Measurements from ENCODE around the gene LCAT.

DNA sequence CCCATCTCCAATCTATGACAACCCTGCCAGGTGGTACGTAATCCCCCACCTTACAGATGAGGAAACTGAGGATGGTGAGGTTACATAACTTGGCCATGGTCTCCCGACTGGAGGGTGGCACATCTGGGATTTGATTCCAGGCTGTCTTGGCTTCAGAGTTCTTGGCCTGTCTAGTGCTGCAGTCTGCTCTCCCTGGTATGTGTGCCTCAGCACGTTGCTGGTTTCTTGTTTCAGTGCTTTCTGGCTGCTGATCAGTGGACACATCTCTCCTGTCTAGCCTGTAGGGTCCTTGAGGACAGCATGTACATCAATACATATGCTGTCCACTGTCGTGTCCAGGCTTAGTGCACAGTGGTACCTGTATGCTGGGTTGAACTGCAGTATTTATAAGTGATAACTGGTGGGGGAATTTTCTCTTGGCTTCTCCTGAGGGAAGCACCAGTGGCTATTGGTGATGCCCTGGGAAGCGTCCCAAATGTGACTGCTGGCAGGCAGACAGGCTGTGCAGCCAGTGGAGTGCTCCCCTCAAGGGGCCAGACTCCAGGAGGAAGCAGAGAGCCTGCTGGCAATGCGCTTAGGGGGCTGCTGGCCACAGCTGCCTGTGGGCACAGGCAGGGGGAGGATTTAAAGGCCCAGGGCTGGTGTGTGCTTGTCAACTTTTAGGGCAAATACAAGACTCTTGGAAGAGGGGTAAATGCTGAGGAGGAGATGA is 26.6 kb downstream of the LCAT start:
- TF ChIP-seq CTCF (IDR thresholded peaks at IDR 0.05), result no peak
- TF ChIP-seq EZH2 (IDR thresholded peaks at IDR 0.05; ENCODE audit: borderline replicate concordance, insufficient read depth, low read depth, low read length, poor library complexity, severe bottlenecking), result no peak

Measured in B cell (primary cell).